WTC11 (cell line): ENCODE data around the gene TJP3. TPM values are rescaled to one million over a fixed set of nuclear protein-coding genes. Genes with fewer than 3 reads are reported as not detected.

Experiments used
- ATAC-seq: fragments of 200-7000 bp; cut with Tn5 transposase; 2 replicates; pipeline ENCODE4 v1.10.0; 2021; ENCODE audit warnings: mild to moderate bottlenecking, moderate library complexity
- CTCF ChIA-PET: fragments of 300-600 bp; sonication (Branson Sonifier 250); formaldehyde crosslinking; loops from one replicate; lab custom pipeline; 2021; ENCODE audit warnings: antibody characterized with exemption; lab: Charles Lee
- POLR2A ChIA-PET: fragments of 350-600 bp; sonication (Branson Sonifier 250); formaldehyde crosslinking; loops from one replicate; lab custom pipeline; 2021; ENCODE audit warnings: antibody characterized with exemption; lab: Charles Lee
- DNase-seq: peaks from one replicate; pipeline ENCODE4 v3.0.0; 2021; ENCODE audit warnings: low spot score
- H3K27ac Mint-ChIP-seq: 2 replicates; pipeline ENCODE4 v1.8.0; 2021; ENCODE audit warnings: mixed read lengths
- H3K27me3 Mint-ChIP-seq: 2 replicates; pipeline ENCODE4 v1.8.0; 2021; ENCODE audit warnings: low read depth, mild to moderate bottlenecking, moderate library complexity, mixed read lengths
- H3K36me3 Mint-ChIP-seq: 2 replicates; pipeline ENCODE4 v1.8.0; 2021; ENCODE audit warnings: mixed read lengths
- H3K4me1 Mint-ChIP-seq: 2 replicates; pipeline ENCODE4 v1.8.0; 2022; ENCODE audit warnings: mixed read lengths
- H3K4me3 Mint-ChIP-seq: 2 replicates; pipeline ENCODE4 v1.8.0; 2021; ENCODE audit warnings: mild to moderate bottlenecking, moderate library complexity, mixed read lengths
- H3K9me3 Mint-ChIP-seq: 2 replicates; pipeline ENCODE4 v1.8.0; 2021; ENCODE audit warnings: mixed read lengths
- EMX1 ChIP-seq: fragments of 250-450 bp; sonication (Bioruptor Pico); IDR thresholded peaks from 2 replicates; pipeline ENCODE4 v1.8.0; 2021; ENCODE audit warnings: mild to moderate bottlenecking
- FOXP1 ChIP-seq: sonication (generic); formaldehyde crosslinking; IDR thresholded peaks from 2 replicates; pipeline ENCODE4 v1.8.0; 2022; ENCODE audit warnings: missing genetic modification reagents, mild to moderate bottlenecking, moderate library complexity, borderline replicate concordance
- JAZF1 ChIP-seq: fragments of 250-450 bp; sonication (Bioruptor Pico); IDR thresholded peaks from 2 replicates; pipeline ENCODE4 v1.9.0; 2021; ENCODE audit warnings: moderate library complexity, mild to moderate bottlenecking, inconsistent platforms
- MYBL2 ChIP-seq: sonication (generic); formaldehyde crosslinking; IDR thresholded peaks from 2 replicates; pipeline ENCODE4 v1.8.1; 2023; ENCODE audit warnings: mild to moderate bottlenecking, moderate library complexity, missing genetic modification reagents
- NR1H2 ChIP-seq: sonication (generic); formaldehyde crosslinking; IDR thresholded peaks from 2 replicates; pipeline ENCODE4 v1.9.0; 2021; ENCODE audit warnings: mild to moderate bottlenecking, moderate library complexity, missing genetic modification reagents
- NR3C1 ChIP-seq: sonication (generic); formaldehyde crosslinking; conservative IDR thresholded peaks from 2 replicates; pipeline ENCODE4 v1.8.1; 2023; ENCODE audit warnings: low read depth, mild to moderate bottlenecking, missing genetic modification reagents
- SMAD4 ChIP-seq: sonication (generic); formaldehyde crosslinking; IDR thresholded peaks from 2 replicates; pipeline ENCODE4 v1.8.0; 2022; ENCODE audit warnings: mild to moderate bottlenecking, missing genetic modification reagents
- TP53 ChIP-seq: sonication (generic); formaldehyde crosslinking; IDR thresholded peaks from 2 replicates; pipeline ENCODE4 v1.8.1; 2023; ENCODE audit warnings: mild to moderate bottlenecking, missing genetic modification reagents
- ZBTB21 ChIP-seq: sonication (generic); formaldehyde crosslinking; IDR thresholded peaks from 2 replicates; pipeline ENCODE4 v1.8.1; 2023; ENCODE audit warnings: mild to moderate bottlenecking, missing genetic modification reagents, borderline replicate concordance
- ZNF121 ChIP-seq: sonication (generic); formaldehyde crosslinking; IDR thresholded peaks from 2 replicates; pipeline ENCODE4 v1.8.0; 2023; ENCODE audit warnings: missing genetic modification reagents
- ZNF423 ChIP-seq: fragments of 250-450 bp; sonication (Bioruptor Pico); IDR thresholded peaks from 2 replicates; pipeline ENCODE4 v2.1.2; 2022; ENCODE audit warnings: mild to moderate bottlenecking, moderate library complexity
- total RNA-seq: library from RNA; stranded (reverse); gene quantifications from 3 replicates; pipeline ENCODE4 v1.2.3, GENCODE V29; 2021
- TF ChIP-seq, protein P1 (sequence below): sonication (generic); formaldehyde crosslinking; IDR thresholded peaks from 2 replicates; pipeline ENCODE4 v1.8.0; 2022; ENCODE audit warnings: mild to moderate bottlenecking, missing genetic modification reagents
- TF ChIP-seq, protein P2 (sequence below): sonication (generic); formaldehyde crosslinking; IDR thresholded peaks from 2 replicates; pipeline ENCODE4 v1.8.1; 2022; ENCODE audit warnings: mild to moderate bottlenecking, missing genetic modification reagents, moderate library complexity, borderline replicate concordance
- TF ChIP-seq, protein P3 (sequence below): sonication (generic); formaldehyde crosslinking; IDR thresholded peaks from 2 replicates; pipeline ENCODE4 v1.8.0; 2023; ENCODE audit warnings: missing genetic modification reagents, mild to moderate bottlenecking, borderline replicate concordance
- TF ChIP-seq, protein P4 (sequence below): sonication (generic); formaldehyde crosslinking; IDR thresholded peaks from 2 replicates; pipeline ENCODE4 v1.8.1; 2023; ENCODE audit warnings: mild to moderate bottlenecking, missing genetic modification reagents
- TF ChIP-seq, protein P5 (sequence below): sonication (generic); formaldehyde crosslinking; IDR thresholded peaks from 2 replicates; pipeline ENCODE4 v1.8.0; 2023; ENCODE audit warnings: mild to moderate bottlenecking, missing genetic modification reagents

TJP3 gene
- total RNA-seq, 1 experiment from 2014 or later = 36.2 TPM

DNA sequence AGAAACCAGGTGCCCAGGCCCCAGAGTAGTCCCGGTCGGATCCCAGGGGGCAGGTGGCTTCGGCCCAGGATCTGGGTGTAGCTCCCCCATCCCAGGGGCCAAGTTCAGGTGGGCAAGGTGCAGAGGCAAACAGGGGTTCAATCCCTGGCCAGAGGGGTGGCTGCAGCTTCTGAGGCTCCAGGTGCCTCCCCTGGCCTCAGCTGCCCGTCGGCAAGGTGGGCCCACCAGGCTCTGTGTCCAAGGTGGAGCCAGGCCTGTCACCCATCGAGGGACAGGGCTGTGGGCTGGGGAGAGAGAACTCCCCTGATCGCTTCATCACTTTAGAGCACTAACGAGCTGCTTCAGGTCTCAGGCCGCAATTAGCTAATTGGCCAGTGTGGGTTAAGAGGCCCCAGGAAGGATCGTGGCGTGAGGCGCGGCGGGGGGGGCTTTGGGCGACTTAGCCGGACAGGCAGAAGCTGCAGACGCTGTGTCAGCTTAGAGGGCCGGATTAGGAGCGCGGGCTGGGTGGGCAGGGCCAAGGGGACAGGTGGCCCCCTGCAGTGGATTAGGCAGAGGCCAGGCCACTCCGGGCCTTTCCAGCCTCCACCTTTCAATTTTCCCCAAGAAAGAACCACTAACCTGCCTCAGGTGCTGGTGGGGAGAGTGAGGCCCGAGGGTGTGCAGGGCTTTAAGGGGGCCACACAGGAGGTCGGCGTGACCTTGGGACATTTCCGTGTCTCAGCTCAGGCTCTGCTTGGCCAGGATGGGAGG, 66.6 kb downstream of the TJP3 start (continued):
- TF ChIP-seq TP53 (CRISPR knock-in tag) (no peak), SMAD4 (CRISPR knock-in tag) (no peak), ZBTB21 (no peak)
- TF ChIP-seq, protein P1, sequence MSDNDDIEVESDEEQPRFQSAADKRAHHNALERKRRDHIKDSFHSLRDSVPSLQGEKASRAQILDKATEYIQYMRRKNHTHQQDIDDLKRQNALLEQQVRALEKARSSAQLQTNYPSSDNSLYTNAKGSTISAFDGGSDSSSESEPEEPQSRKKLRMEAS (CRISPR knock-in tag) = no peak

DNA sequence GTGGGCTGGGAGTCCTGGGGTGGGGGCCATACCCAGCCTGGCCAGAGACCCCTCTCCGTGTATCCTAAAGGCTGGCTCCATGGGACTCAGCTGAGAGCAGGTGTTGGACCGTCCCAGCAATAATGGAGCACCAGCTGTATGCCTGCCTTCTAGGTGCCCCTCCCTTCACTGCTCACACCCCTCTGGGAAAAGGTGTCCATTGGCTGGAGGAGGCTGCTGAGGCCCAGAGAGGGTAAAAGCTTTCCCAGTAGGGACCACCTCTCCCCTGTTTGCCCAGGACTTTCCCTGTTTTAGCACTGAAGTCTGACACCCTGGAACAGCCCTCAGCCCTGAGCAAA, 67.2 kb downstream of the TJP3 start:
- Mint-ChIP-seq H3K9me3 (no peaks in the 10 kb centered on the region), H3K27me3 (no peaks in the 10 kb centered on the region), H3K27ac (no peak overlapping the region), H3K4me3 (no peak overlapping the region), H3K4me1 (peaks cover 5% of the 10 kb centered on the region), H3K36me3 (no peaks in the 10 kb centered on the region)
- CTCF ChIA-PET = interaction anchor here (0.5 to 2.9 kb wide), 5 partner anchors 8 to 190 kb away, joined by 3 to 10 read pairs (median 4); partner anchors contain the start of gene GIPC3
- TF ChIP-seq TP53 (CRISPR knock-in tag) (no peak), ZNF423 (CRISPR knock-in tag) (no peak), NR1H2 (CRISPR knock-in tag) (no peak), NR3C1 (CRISPR knock-in tag) (no peak), EMX1 (CRISPR knock-in tag) (no peak), JAZF1 (CRISPR knock-in tag) (no peak), MYBL2 (CRISPR knock-in tag) (no peak), FOXP1 (CRISPR knock-in tag) (no peak), ZNF121 (CRISPR knock-in tag) (no peak)
- TF ChIP-seq, protein P2, sequence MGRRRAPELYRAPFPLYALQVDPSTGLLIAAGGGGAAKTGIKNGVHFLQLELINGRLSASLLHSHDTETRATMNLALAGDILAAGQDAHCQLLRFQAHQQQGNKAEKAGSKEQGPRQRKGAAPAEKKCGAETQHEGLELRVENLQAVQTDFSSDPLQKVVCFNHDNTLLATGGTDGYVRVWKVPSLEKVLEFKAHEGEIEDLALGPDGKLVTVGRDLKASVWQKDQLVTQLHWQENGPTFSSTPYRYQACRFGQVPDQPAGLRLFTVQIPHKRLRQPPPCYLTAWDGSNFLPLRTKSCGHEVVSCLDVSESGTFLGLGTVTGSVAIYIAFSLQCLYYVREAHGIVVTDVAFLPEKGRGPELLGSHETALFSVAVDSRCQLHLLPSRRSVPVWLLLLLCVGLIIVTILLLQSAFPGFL (CRISPR knock-in tag) = no peak
- TF ChIP-seq, protein P3, sequence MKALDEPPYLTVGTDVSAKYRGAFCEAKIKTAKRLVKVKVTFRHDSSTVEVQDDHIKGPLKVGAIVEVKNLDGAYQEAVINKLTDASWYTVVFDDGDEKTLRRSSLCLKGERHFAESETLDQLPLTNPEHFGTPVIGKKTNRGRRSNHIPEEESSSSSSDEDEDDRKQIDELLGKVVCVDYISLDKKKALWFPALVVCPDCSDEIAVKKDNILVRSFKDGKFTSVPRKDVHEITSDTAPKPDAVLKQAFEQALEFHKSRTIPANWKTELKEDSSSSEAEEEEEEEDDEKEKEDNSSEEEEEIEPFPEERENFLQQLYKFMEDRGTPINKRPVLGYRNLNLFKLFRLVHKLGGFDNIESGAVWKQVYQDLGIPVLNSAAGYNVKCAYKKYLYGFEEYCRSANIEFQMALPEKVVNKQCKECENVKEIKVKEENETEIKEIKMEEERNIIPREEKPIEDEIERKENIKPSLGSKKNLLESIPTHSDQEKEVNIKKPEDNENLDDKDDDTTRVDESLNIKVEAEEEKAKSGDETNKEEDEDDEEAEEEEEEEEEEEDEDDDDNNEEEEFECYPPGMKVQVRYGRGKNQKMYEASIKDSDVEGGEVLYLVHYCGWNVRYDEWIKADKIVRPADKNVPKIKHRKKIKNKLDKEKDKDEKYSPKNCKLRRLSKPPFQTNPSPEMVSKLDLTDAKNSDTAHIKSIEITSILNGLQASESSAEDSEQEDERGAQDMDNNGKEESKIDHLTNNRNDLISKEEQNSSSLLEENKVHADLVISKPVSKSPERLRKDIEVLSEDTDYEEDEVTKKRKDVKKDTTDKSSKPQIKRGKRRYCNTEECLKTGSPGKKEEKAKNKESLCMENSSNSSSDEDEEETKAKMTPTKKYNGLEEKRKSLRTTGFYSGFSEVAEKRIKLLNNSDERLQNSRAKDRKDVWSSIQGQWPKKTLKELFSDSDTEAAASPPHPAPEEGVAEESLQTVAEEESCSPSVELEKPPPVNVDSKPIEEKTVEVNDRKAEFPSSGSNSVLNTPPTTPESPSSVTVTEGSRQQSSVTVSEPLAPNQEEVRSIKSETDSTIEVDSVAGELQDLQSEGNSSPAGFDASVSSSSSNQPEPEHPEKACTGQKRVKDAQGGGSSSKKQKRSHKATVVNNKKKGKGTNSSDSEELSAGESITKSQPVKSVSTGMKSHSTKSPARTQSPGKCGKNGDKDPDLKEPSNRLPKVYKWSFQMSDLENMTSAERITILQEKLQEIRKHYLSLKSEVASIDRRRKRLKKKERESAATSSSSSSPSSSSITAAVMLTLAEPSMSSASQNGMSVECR (CRISPR knock-in tag) = no peak
- TF ChIP-seq, protein P4, sequence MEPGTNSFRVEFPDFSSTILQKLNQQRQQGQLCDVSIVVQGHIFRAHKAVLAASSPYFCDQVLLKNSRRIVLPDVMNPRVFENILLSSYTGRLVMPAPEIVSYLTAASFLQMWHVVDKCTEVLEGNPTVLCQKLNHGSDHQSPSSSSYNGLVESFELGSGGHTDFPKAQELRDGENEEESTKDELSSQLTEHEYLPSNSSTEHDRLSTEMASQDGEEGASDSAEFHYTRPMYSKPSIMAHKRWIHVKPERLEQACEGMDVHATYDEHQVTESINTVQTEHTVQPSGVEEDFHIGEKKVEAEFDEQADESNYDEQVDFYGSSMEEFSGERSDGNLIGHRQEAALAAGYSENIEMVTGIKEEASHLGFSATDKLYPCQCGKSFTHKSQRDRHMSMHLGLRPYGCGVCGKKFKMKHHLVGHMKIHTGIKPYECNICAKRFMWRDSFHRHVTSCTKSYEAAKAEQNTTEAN (CRISPR knock-in tag) = no peak
- TF ChIP-seq, protein P5, sequence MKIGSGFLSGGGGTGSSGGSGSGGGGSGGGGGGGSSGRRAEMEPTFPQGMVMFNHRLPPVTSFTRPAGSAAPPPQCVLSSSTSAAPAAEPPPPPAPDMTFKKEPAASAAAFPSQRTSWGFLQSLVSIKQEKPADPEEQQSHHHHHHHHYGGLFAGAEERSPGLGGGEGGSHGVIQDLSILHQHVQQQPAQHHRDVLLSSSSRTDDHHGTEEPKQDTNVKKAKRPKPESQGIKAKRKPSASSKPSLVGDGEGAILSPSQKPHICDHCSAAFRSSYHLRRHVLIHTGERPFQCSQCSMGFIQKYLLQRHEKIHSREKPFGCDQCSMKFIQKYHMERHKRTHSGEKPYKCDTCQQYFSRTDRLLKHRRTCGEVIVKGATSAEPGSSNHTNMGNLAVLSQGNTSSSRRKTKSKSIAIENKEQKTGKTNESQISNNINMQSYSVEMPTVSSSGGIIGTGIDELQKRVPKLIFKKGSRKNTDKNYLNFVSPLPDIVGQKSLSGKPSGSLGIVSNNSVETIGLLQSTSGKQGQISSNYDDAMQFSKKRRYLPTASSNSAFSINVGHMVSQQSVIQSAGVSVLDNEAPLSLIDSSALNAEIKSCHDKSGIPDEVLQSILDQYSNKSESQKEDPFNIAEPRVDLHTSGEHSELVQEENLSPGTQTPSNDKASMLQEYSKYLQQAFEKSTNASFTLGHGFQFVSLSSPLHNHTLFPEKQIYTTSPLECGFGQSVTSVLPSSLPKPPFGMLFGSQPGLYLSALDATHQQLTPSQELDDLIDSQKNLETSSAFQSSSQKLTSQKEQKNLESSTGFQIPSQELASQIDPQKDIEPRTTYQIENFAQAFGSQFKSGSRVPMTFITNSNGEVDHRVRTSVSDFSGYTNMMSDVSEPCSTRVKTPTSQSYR (CRISPR knock-in tag) = no peak
- DNase-seq (no peak), ATAC-seq (no peak)
- POLR2A ChIA-PET = interaction anchor here (0.9 kb wide), 1 partner anchor 13 kb away, joined by 3 read pairs; the partner anchor contains the start of gene MRPL54
